Lower leg skin (tissue), 4 donors: ENCODE results near the gene GTF2IRD1. TPM values are rescaled to one million over a fixed set of nuclear protein-coding genes. Genes with fewer than 3 reads are reported as not detected.

Experiments
- DNase-seq, 2 donors: peaks; one replicate each; pipeline ENCODE4 v3.0.0-alpha.2; 2019; ENCODE audit warnings: low spot score in 2 of 2
- H3K4me3 ChIP-seq: fragments of 200-600 bp; sonication (generic); 2 replicates; pipeline ENCODE4 v1.5.1; 2017; ENCODE audit warnings: mild to moderate bottlenecking, low read depth; ENCODE audit not compliant: poor library complexity, severe bottlenecking
- POLR2A ChIP-seq, 2 donors: fragments of 450-650 bp; IDR thresholded peaks; one replicate each; pipeline ENCODE4 v1.6.1; 2016 to 2017; ENCODE audit warnings: antibody characterized with exemption in 2 of 2, mild to moderate bottlenecking in 1 of 2, moderate library complexity in 1 of 2
- WGBS, 2 donors: methylation state at CpG; one replicate each; pipeline ENCODE4 v1.1.5; 2018; 5-methylcytosine and 5-hydroxymethylcytosine counted together
- intact Hi-C: fragments of 100-400 bp; cut with DNase I; formaldehyde crosslinking; loops from one replicate; pipeline ENCODE4 v1.15.0; 2023; ENCODE audit warnings: low total_unique reads
- total RNA-seq, 4 donors: library from RNA; depleted of rRNA; stranded (reverse); fragments of >200 nt; gene quantifications; one replicate each; pipeline ENCODE4 v1.1.0, GENCODE V29; 2016
- TF ChIP-seq, protein P1 (sequence below), 3 donors: fragments of 450-650 bp; IDR thresholded peaks; one replicate each; pipeline ENCODE4 v1.5.1; 2016; ENCODE audit warnings: antibody characterized with exemption in 3 of 3, mild to moderate bottlenecking in 3 of 3, moderate library complexity in 2 of 3

GTF2IRD1 gene
- total RNA-seq, 4 donors from 2014 or later: 28.5 to 49.9 (median 43.2) TPM

DNA sequence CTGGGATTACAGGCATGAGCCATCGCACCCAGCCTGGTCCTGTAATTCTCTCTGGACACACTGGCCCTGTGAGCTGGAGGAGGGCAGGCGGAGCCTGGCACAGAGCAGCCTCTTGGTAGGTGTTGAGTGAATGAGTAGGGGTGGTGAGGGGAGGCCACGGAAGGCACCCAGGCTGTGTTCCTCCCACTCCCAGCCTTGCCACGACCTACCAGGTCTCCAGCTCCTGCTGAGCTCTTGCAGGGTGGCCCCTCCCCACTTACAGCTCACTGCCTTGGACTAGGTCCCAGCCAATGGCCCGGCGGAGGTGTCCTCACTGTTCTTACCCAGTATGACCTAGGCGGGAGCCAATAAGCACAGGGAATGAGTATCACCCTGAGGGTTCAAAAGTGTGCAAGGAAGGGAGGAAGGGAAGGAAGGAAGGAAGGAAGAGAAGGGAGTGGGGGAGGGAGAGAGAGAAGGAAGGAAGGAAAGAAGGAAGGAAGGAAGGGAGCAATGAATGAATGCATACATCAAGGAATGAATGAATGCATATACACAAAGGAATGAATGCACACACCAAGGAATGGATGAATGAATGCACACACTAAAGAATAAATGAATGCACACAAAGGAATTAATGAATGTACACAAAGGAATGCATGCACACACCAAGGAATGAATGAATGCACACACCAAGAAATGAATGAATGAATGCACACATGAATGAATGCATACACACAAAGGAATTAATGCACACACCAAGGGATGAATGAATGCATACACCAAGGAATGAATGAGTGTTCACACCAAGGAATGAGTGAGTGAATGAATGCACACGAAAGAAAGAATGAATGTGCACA lies 45.5 kb downstream of the GTF2IRD1 start:
- H3K4me3 ChIP-seq: no peak overlapping the region
- WGBS, 2 donors: 70 to 75% methylated on average over 8 of the region's 8 CpGs
- TF ChIP-seq, protein P1, sequence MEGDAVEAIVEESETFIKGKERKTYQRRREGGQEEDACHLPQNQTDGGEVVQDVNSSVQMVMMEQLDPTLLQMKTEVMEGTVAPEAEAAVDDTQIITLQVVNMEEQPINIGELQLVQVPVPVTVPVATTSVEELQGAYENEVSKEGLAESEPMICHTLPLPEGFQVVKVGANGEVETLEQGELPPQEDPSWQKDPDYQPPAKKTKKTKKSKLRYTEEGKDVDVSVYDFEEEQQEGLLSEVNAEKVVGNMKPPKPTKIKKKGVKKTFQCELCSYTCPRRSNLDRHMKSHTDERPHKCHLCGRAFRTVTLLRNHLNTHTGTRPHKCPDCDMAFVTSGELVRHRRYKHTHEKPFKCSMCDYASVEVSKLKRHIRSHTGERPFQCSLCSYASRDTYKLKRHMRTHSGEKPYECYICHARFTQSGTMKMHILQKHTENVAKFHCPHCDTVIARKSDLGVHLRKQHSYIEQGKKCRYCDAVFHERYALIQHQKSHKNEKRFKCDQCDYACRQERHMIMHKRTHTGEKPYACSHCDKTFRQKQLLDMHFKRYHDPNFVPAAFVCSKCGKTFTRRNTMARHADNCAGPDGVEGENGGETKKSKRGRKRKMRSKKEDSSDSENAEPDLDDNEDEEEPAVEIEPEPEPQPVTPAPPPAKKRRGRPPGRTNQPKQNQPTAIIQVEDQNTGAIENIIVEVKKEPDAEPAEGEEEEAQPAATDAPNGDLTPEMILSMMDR (IDR thresholded peaks at IDR 0.05): no peak
- no peak for TF ChIP-seq POLR2A (IDR thresholded peaks at IDR 0.05)
- no peak for DNase-seq
- intact Hi-C loops: no loop called here

DNA sequence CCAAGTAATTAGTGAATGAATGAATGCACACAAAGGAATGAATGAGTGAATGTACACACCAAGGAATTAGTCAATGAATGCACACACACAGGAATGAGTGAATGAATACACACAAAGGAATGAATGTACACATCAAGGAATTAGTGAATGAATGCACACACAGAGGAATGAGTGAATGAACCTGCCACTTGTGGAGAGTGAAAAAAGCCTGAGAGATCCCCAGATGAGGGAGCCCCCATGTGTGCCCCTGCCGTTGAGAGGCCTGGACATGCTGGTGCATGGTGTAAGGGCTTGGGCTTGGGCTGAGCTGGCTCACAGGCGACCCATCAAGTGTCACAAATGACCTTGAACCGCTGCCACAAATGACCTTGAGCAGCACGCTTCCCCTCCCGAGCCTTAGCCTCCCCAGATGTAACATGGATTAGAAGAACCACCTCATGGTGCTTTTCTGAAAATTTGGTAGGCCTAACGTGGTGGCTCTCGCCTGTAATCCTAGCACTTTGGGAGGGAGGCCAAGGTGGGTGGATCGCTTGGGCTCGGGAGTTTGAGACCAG lies 46.2 kb downstream of the GTF2IRD1 start:
- no peak for DNase-seq
- 78 to 88% methylated on average over 9 of the region's 9 CpGs for WGBS, 2 donors
- TF ChIP-seq, protein P1 (IDR thresholded peaks at IDR 0.05): no peak
- no peak for TF ChIP-seq POLR2A (IDR thresholded peaks at IDR 0.05)
- intact Hi-C loops: no loop called here
- no peak overlapping the region for H3K4me3 ChIP-seq

DNA sequence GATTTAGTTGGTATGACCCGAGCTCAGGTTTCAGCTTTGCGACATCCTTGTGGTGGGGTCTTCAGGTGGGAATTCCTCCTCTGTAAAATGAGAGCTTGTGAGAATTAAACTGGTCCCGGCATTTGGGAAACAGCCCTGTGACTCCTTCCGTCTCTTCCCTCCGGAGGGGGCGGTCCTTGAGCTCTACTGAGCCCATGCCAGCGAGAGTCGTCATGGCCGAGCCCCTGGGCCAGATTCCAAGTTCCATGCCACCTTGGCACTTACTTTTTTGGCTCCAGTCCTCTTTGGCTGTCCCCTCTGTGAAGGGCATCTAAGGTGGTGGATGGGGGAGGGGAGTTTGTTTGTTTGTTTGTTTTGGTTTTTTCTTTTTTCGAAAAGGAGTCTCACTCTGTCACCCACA lies 47.6 kb downstream of the GTF2IRD1 start:
- TF ChIP-seq, protein P1 (IDR thresholded peaks at IDR 0.05): no peak
- TF ChIP-seq POLR2A (IDR thresholded peaks at IDR 0.05): no peak
- 51 to 55% methylated on average over 10 of the region's 10 CpGs for WGBS, 2 donors
- H3K4me3 ChIP-seq: no peak overlapping the region
- intact Hi-C loops: no loop called here
- DNase-seq: no peak

DNA sequence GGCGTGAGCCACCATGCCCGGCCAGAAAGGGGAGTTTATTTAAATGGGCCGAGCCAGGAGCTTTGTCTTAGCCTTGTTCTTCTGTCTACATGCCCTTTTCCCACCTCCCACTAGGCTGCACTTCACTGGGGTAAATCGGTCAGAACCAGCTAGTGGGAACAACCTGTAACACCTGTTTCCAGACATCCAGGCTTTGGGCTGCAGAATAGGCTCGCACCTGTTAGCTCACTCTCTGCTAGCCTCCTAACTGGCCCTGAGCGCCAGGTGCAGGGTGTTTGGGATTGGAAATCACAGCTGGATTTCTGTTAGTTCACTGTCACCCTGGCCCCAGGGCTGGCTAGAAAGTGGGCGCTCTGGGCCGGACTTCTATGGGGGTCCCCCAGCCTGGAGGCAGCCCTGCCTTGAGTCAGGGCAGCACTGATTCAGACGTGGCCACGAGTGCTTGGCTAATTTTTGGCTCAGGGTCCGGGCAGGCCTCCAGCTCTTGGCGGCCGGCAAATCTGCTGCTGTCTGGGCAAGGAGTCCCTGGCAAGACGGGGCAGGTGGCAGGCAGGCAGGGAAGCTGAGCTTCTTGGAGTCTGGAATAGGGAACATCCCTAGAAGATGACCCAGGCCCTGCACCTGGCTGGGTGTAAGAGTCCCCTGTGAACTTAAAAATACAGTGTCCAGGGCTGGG lies 48.6 kb downstream of the GTF2IRD1 start:
- WGBS, 2 donors: 37 to 56% methylated on average over 14 of the region's 14 CpGs
- TF ChIP-seq, protein P1 (IDR thresholded peaks at IDR 0.05): no peak
- TF ChIP-seq POLR2A (IDR thresholded peaks at IDR 0.05): no peak
- no peak for DNase-seq
- intact Hi-C loops: no loop called here
- no peak overlapping the region for H3K4me3 ChIP-seq

DNA sequence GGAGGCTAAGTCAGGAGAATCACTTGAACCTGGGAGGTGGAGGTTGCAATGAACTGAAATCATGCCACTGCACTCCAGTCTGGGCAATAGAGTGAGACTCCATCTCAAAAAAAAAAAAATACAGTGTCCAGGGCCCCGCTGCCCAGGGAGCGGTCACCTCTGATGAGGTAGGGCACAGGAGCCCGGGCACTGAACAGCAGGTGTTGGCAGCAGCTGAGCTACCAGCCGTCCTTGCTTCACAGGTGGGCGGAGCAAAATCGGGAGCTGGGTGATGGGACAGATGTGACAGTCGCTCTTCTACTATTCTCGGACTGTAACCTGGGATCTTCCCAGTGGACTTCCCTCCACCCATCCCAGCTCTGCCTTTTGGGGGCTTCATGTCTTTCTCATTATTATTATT lies 49.4 kb downstream of the GTF2IRD1 start:
- H3K4me3 ChIP-seq: no peak overlapping the region
- no peak for DNase-seq
- TF ChIP-seq, protein P1 (IDR thresholded peaks at IDR 0.05): no peak
- TF ChIP-seq POLR2A (IDR thresholded peaks at IDR 0.05): no peak
- 81% methylated on average over 8 of the region's 8 CpGs for WGBS, 2 donors
- intact Hi-C loops: no loop called here
